ENCODE results near the gene RAB3GAP2.
"Not testable (repeated sequence)": the region's sequence is repeated elsewhere in the genome, so short reads cannot be mapped to it uniquely, and the experiment has no call there.

The RAB3GAP2 gene

GRCh38 chr1:220272841-220273090 is 513 bp upstream of the RAB3GAP2 start:
- peak overlapping the region; percentile 87 for H3K27ac ChIP-seq (replicated peaks)
- no peak for TF ChIP-seq GABPA (IDR thresholded peaks at IDR 0.05; ENCODE audit: low read depth)
- no peak for TF ChIP-seq CTCF (IDR thresholded peaks at IDR 0.05; ENCODE audit: insufficient read depth, low read length)
- TF ChIP-seq, protein P1, sequence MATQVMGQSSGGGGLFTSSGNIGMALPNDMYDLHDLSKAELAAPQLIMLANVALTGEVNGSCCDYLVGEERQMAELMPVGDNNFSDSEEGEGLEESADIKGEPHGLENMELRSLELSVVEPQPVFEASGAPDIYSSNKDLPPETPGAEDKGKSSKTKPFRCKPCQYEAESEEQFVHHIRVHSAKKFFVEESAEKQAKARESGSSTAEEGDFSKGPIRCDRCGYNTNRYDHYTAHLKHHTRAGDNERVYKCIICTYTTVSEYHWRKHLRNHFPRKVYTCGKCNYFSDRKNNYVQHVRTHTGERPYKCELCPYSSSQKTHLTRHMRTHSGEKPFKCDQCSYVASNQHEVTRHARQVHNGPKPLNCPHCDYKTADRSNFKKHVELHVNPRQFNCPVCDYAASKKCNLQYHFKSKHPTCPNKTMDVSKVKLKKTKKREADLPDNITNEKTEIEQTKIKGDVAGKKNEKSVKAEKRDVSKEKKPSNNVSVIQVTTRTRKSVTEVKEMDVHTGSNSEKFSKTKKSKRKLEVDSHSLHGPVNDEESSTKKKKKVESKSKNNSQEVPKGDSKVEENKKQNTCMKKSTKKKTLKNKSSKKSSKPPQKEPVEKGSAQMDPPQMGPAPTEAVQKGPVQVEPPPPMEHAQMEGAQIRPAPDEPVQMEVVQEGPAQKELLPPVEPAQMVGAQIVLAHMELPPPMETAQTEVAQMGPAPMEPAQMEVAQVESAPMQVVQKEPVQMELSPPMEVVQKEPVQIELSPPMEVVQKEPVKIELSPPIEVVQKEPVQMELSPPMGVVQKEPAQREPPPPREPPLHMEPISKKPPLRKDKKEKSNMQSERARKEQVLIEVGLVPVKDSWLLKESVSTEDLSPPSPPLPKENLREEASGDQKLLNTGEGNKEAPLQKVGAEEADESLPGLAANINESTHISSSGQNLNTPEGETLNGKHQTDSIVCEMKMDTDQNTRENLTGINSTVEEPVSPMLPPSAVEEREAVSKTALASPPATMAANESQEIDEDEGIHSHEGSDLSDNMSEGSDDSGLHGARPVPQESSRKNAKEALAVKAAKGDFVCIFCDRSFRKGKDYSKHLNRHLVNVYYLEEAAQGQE (IDR thresholded peaks at IDR 0.05; ENCODE audit: insufficient replicate concordance, low read depth), result no peak
- TF ChIP-seq SPI1 (IDR thresholded peaks at IDR 0.05; ENCODE audit: borderline replicate concordance, low read depth), result no peak
- TF ChIP-seq POLR2AphosphoS5 (IDR thresholded peaks at IDR 0.05; ENCODE audit: low read depth), result no peak
- peak overlapping the region; percentile 79 for H3K4me3 ChIP-seq (replicated peaks; ENCODE audit: insufficient read depth, low read length)
- no peaks in the 10 kb centered on the region for H3K27me3 ChIP-seq (ENCODE audit: insufficient read depth, poor library complexity, severe bottlenecking)
- no peak for DNase-seq (ENCODE audit: low read depth in 1 of 2, low spot score in 1 of 2)

- TF ChIP-seq SPI1 (IDR thresholded peaks at IDR 0.05; ENCODE audit: borderline replicate concordance, low read depth) (no peak), POLR2AphosphoS5 (IDR thresholded peaks at IDR 0.05; ENCODE audit: low read depth) (no peak), GABPA (IDR thresholded peaks at IDR 0.05; ENCODE audit: low read depth) (no peak)
- Histone ChIP-seq H3K27ac (replicated peaks) (peak overlapping the region; percentile 87), H3K27me3 (ENCODE audit: insufficient read depth, poor library complexity, severe bottlenecking) (no peaks in the 10 kb centered on the region), H3K4me3 (replicated peaks; ENCODE audit: insufficient read depth, low read length) (peak overlapping the region; percentile 79)
- peak in 1 of 2 experiments; percentile 12 for DNase-seq (ENCODE audit: low read depth in 1 of 2, low spot score in 1 of 2)
Measured at GRCh38 chr1:220271706-220272046, 577 bp downstream of the RAB3GAP2 start.

DNA sequence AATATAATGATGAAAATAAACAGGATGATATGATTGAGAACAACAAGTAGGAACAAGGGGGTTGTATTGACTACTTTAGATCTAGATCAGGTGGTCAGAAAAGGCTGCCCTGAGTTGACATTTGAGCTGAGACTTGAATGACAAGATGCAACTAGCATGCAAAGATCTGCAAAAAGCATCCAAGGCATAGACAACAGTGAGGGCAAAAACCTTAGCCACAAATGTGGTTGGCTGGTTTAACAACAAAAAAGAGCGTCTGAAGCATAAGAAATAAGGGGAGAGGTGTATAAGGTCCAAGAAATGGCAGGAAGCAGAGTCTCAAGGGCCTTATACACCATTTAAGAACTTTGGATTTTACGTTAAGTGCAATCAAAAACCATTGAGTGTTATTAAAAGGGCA is 3.2 kb downstream of the RAB3GAP2 start:
- Histone ChIP-seq H3K27ac (replicated peaks) (no peak overlapping the region), H3K27me3 (ENCODE audit: insufficient read depth, poor library complexity, severe bottlenecking) (no peaks in the 10 kb centered on the region), H3K4me3 (replicated peaks; ENCODE audit: insufficient read depth, low read length) (no peak overlapping the region)
- DNase-seq (ENCODE audit: low read depth in 1 of 2, low spot score in 1 of 2), result no peak
- TF ChIP-seq SPI1 (IDR thresholded peaks at IDR 0.05; ENCODE audit: borderline replicate concordance, low read depth), result no peak
- no peak for TF ChIP-seq POLR2AphosphoS5 (IDR thresholded peaks at IDR 0.05; ENCODE audit: low read depth)
- TF ChIP-seq CTCF (IDR thresholded peaks at IDR 0.05; ENCODE audit: insufficient read depth, low read length), result no peak
- TF ChIP-seq, protein P1 (IDR thresholded peaks at IDR 0.05; ENCODE audit: insufficient replicate concordance, low read depth), result no peak
- TF ChIP-seq GABPA (IDR thresholded peaks at IDR 0.05; ENCODE audit: low read depth), result no peak

DNA sequence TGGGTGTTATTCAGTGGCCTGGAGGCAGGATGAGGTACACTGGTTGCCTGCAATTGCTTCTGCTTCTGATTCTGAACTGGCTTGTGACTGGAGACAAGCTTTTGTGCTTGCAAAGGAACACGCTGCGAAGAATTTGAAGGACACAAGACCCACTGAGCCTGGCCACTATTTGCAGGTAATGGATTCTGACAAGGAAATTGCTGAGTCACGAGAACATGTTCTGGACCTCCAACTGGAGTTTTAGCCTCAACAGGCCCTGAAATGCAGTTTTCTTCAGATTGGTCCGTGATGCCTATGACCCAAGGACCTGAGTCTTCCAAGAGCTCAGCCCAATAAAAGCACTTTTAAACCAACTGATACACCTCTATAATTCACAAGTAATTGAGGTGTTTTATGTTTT is 4.6 kb downstream of the RAB3GAP2 start:
- DNase-seq (ENCODE audit: low read depth in 1 of 2, low spot score in 1 of 2), result no peak
- TF ChIP-seq POLR2AphosphoS5 (IDR thresholded peaks at IDR 0.05; ENCODE audit: low read depth) (no peak), SPI1 (IDR thresholded peaks at IDR 0.05; ENCODE audit: borderline replicate concordance, low read depth) (no peak), CTCF (IDR thresholded peaks at IDR 0.05; ENCODE audit: insufficient read depth, low read length) (no peak), GABPA (IDR thresholded peaks at IDR 0.05; ENCODE audit: low read depth) (no peak)
- TF ChIP-seq, protein P1 (IDR thresholded peaks at IDR 0.05; ENCODE audit: insufficient replicate concordance, low read depth), result no peak
- Histone ChIP-seq H3K27me3 (ENCODE audit: insufficient read depth, poor library complexity, severe bottlenecking) (no peaks in the 10 kb centered on the region), H3K4me3 (replicated peaks; ENCODE audit: insufficient read depth, low read length) (no peak overlapping the region), H3K27ac (replicated peaks) (no peak overlapping the region)

GRCh38 chr1:220260228-220260627 is 12.0 kb downstream of the RAB3GAP2 start:
- DNase-seq (ENCODE audit: low read depth in 1 of 2, low spot score in 1 of 2); H3K27ac ChIP-seq (replicated peaks); H3K27me3 ChIP-seq (ENCODE audit: insufficient read depth, poor library complexity, severe bottlenecking); H3K4me3 ChIP-seq (replicated peaks; ENCODE audit: insufficient read depth, low read length): not testable (repeated sequence)

DNA sequence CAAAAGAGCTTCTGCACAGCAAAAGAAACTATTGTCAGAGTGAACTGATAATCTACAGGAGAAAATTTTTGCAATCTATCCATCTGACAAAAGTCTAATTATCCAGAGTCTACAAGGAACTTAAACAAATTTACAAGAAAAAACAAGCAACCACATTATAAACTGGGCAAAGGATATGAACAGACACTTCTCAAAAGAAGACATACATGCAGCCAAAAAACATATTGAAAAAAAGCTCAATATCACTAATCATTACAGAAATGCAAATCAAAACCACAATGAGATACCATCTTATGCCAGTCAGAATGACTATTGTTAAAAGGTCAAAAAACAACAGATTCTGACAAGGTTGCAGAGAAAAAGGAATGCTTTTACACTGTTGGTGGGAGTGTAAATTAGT is 12.5 kb downstream of the RAB3GAP2 start:
- H3K27ac ChIP-seq (replicated peaks); H3K27me3 ChIP-seq (ENCODE audit: insufficient read depth, poor library complexity, severe bottlenecking); H3K4me3 ChIP-seq (replicated peaks; ENCODE audit: insufficient read depth, low read length); DNase-seq (ENCODE audit: low read depth in 1 of 2, low spot score in 1 of 2): not testable (repeated sequence)
